GM12892 (cell line): ENCODE results near the gene ARHGEF12.

Source experiments
- POLR2A ChIP-seq: IDR thresholded peaks from 2 replicates; pipeline ENCODE4 v1.6.1; 2011; ENCODE audit warnings: low read depth, low read length, control low read depth
- POLR2AphosphoS5 ChIP-seq: IDR thresholded peaks from 2 replicates; pipeline ENCODE4 v1.6.1; 2011; ENCODE audit warnings: low read depth, low read length, control low read depth
- TAF1 ChIP-seq: IDR thresholded peaks from 2 replicates; pipeline ENCODE4 v1.6.1; 2011; ENCODE audit warnings: low read depth, mild to moderate bottlenecking, control low read depth, low read length, borderline replicate concordance

GRCh38 chr11:120528749-120529148 lies 192.5 kb downstream of the ARHGEF12 start:
- no peak for TF ChIP-seq POLR2A
- TF ChIP-seq POLR2AphosphoS5 = no peak
- TF ChIP-seq TAF1 = no peak
